GM23338 (cell line): Measurements from ENCODE around the gene AGAP1. TPM values are rescaled to one million over a fixed set of nuclear protein-coding genes. Genes with fewer than 3 reads are reported as not detected.
A peak's percentile ranks its signal among the peaks of the same experiment; 100 is the strongest.

Experiments
- ATAC-seq: fragments of 200-7000 bp; cut with Tn5 transposase; 3 replicates; pipeline ENCODE4 v1.9.1; 2020
- DNase-seq: peaks from one replicate; pipeline ENCODE4 v3.0.0-alpha.2; 2015; ENCODE audit warnings: low spot score
- H2AFZ ChIP-seq: fragments of 200-600 bp; sonication (generic); 2 replicates; pipeline ENCODE4 v1.8.0; 2016; ENCODE audit warnings: antibody characterized with exemption, mild to moderate bottlenecking, moderate library complexity
- H3F3A ChIP-seq: fragments of 200-600 bp; sonication (generic); replicated peaks from 2 replicates; pipeline ENCODE4 v1.8.0; 2017; ENCODE audit warnings: antibody characterized with exemption, mixed run types, low read depth
- H3K27ac ChIP-seq: fragments of 200-600 bp; sonication (generic); 2 replicates; pipeline ENCODE4 v1.6.1; 2016; ENCODE audit warnings: low read depth
- H3K27me3 ChIP-seq: fragments of 200-600 bp; sonication (generic); 2 replicates; pipeline ENCODE4 v1.8.0; 2016; ENCODE audit warnings: mild to moderate bottlenecking, mixed run types, moderate library complexity; ENCODE audit not compliant: insufficient read depth
- H3K36me3 ChIP-seq: fragments of 200-600 bp; sonication (generic); 2 replicates; pipeline ENCODE4 v1.8.0; 2016; ENCODE audit warnings: mild to moderate bottlenecking; ENCODE audit not compliant: insufficient read depth
- H3K4me1 ChIP-seq: fragments of 200-600 bp; sonication (generic); 2 replicates; pipeline ENCODE4 v1.8.0; 2016; ENCODE audit warnings: mild to moderate bottlenecking, moderate library complexity; ENCODE audit not compliant: insufficient read depth
- H3K4me2 ChIP-seq: fragments of 200-600 bp; sonication (generic); 2 replicates; pipeline ENCODE4 v1.7.1; 2017; ENCODE audit warnings: mixed run types
- H3K4me3 ChIP-seq: fragments of 200-600 bp; sonication (generic); 2 replicates; pipeline ENCODE4 v1.6.1; 2016; ENCODE audit warnings: mixed run types
- H3K79me2 ChIP-seq: fragments of 200-600 bp; sonication (generic); replicated peaks from 2 replicates; pipeline ENCODE4 v1.8.0; 2017; ENCODE audit warnings: mild to moderate bottlenecking; ENCODE audit not compliant: insufficient read depth
- H3K9me2 ChIP-seq: fragments of 200-600 bp; sonication (generic); 2 replicates; pipeline ENCODE4 v1.8.0; 2017; ENCODE audit not compliant: insufficient read depth
- H4K20me1 ChIP-seq: fragments of 200-600 bp; sonication (generic); replicated peaks from 2 replicates; pipeline ENCODE4 v1.8.0; 2017; ENCODE audit warnings: mild to moderate bottlenecking; ENCODE audit not compliant: insufficient read depth
- H3K27ac Mint-ChIP-seq: 2 replicates; pipeline ENCODE4 v1.8.0; 2020; ENCODE audit warnings: inconsistent platforms, mild to moderate bottlenecking, moderate library complexity, mixed read lengths
- H3K27me3 Mint-ChIP-seq: 3 replicates; pipeline ENCODE4 v1.8.0; 2022; ENCODE audit warnings: low read depth, mild to moderate bottlenecking, moderate library complexity, mixed read lengths, inconsistent platforms; ENCODE audit not compliant: insufficient read depth, poor library complexity
- H3K36me3 Mint-ChIP-seq: 3 replicates; pipeline ENCODE4 v1.8.0; 2021; ENCODE audit warnings: low read depth, mild to moderate bottlenecking, inconsistent platforms, moderate library complexity, mixed read lengths
- H3K4me1 Mint-ChIP-seq: 3 replicates; pipeline ENCODE4 v1.8.0; 2020; ENCODE audit warnings: mild to moderate bottlenecking, inconsistent platforms, mixed read lengths
- H3K4me3 Mint-ChIP-seq: 3 replicates; pipeline ENCODE4 v1.8.0; 2021; ENCODE audit warnings: moderate library complexity, mild to moderate bottlenecking, inconsistent platforms, mixed read lengths
- H3K9me3 Mint-ChIP-seq: 3 replicates; pipeline ENCODE4 v1.8.0; 2020; ENCODE audit warnings: moderate library complexity, mild to moderate bottlenecking, inconsistent platforms, mixed read lengths
- CREB1 ChIP-seq: fragments of 250-450 bp; sonication (Bioruptor Pico); IDR thresholded peaks from 2 replicates; pipeline ENCODE4 v1.5.0; 2020; ENCODE audit warnings: low read depth, mild to moderate bottlenecking, moderate library complexity
- CTCF ChIP-seq, 2 experiments: fragments of 200-600 bp in 1 of 2; sonication (generic) in 1 of 2; conservative IDR thresholded peaks; 2 replicates each; pipeline versions ENCODE4 v1.5.1 to v1.6.1; 2016 to 2017; ENCODE audit warnings: antibody characterized with exemption in 2 of 2, low read depth in 2 of 2, mild to moderate bottlenecking in 2 of 2, moderate library complexity in 1 of 2
- ETS1 ChIP-seq: IDR thresholded peaks from 2 replicates; pipeline ENCODE4 v1.6.1; 2016; ENCODE audit warnings: antibody characterized with exemption
- EZH2 ChIP-seq: fragments of 200-600 bp; sonication (generic); IDR thresholded peaks from one replicate; pipeline ENCODE4 v1.8.0; 2017; ENCODE audit warnings: antibody characterized with exemption, mild to moderate bottlenecking, low read depth; ENCODE audit not compliant: unreplicated experiment
- EZH2phosphoT487 ChIP-seq: fragments of 200-600 bp; sonication (generic); IDR thresholded peaks from one replicate; pipeline ENCODE4 v1.8.1; 2018; ENCODE audit warnings: antibody characterized with exemption; ENCODE audit not compliant: unreplicated experiment
- JUNB ChIP-seq: IDR thresholded peaks from one replicate; pipeline ENCODE4 v1.6.1; 2016; ENCODE audit warnings: antibody characterized with exemption; ENCODE audit not compliant: unreplicated experiment
- NANOG ChIP-seq: IDR thresholded peaks from 2 replicates; pipeline ENCODE4 v1.6.1; 2016; ENCODE audit warnings: antibody characterized with exemption, borderline replicate concordance
- POLR2AphosphoS5 ChIP-seq: IDR thresholded peaks from 2 replicates; pipeline ENCODE4 v1.6.1; 2016; ENCODE audit warnings: antibody characterized with exemption, low read depth
- REST ChIP-seq: IDR thresholded peaks from one replicate; pipeline ENCODE4 v1.6.1; 2018; ENCODE audit warnings: antibody characterized with exemption; ENCODE audit not compliant: unreplicated experiment
- STAT1 ChIP-seq: IDR thresholded peaks from one replicate; pipeline ENCODE4 v1.6.1; 2016; ENCODE audit warnings: antibody characterized with exemption; ENCODE audit not compliant: unreplicated experiment
- ZNF114 ChIP-seq: fragments of 250-450 bp; sonication (Bioruptor Pico); IDR thresholded peaks from 2 replicates; pipeline ENCODE4 v1.5.0; 2020; ENCODE audit warnings: mild to moderate bottlenecking, moderate library complexity
- ZNF331 ChIP-seq: fragments of 250-450 bp; sonication (Bioruptor Pico); IDR thresholded peaks from 2 replicates; pipeline ENCODE4 v1.5.0; 2020; ENCODE audit warnings: low read depth, mild to moderate bottlenecking, moderate library complexity
- polyA plus RNA-seq: library from polyadenylated mRNA; unstranded; fragments of >200 nt; fragmentation: Nextera tagmentation; extraction: Ambion mirVana; gene quantifications from 2 replicates; pipeline ENCODE4 v1.2.1, GENCODE V29; 2016
- total RNA-seq: library from RNA; depleted of rRNA; stranded (reverse); fragments of >200 nt; shearing (Covaris generic); gene quantifications from 2 replicates; pipeline ENCODE4 v1.2.3, GENCODE V29; 2014

The AGAP1 gene
- total and polyA plus RNA-seq, 2 experiments from 2014 or later, result 13.3 to 27.9 TPM

- H3K4me3 ChIP-seq, result no peak overlapping the region
- DNase-seq (peak; percentile 49), ATAC-seq (peak; percentile 12; the same call in 2 of the 3 replicates)
- peak overlapping the region; percentile 55 for H3K4me2 ChIP-seq
- 0 out of 2 replicates have a peak overlapping the region, but pooled peaks have one; percentile 49 for H3K27ac Mint-ChIP-seq
- H4K20me1 ChIP-seq, result no peaks in the 10 kb centered on the region
- H3K79me2 ChIP-seq, result 0 out of 2 replicates have a peak, but pooled peaks cover 3% of the 10 kb centered on the region
- H3K4me1 Mint-ChIP-seq, result peaks cover 63% of the 10 kb centered on the region
- peaks cover 5% of the 10 kb centered on the region for H3F3A ChIP-seq
- peaks cover 10% of the 10 kb centered on the region for H3K36me3 Mint-ChIP-seq
- no peak overlapping the region for H3K27ac ChIP-seq
- no peak overlapping the region for H3K4me3 Mint-ChIP-seq
- H3K27me3 ChIP-seq, result no peaks in the 10 kb centered on the region
- peaks cover 65% of the 10 kb centered on the region for H3K4me1 ChIP-seq
- peaks cover 20% of the 10 kb centered on the region for H3K27me3 Mint-ChIP-seq
- H2AFZ ChIP-seq, result no peak overlapping the region
- H3K9me3 Mint-ChIP-seq, result no peaks in the 10 kb centered on the region; the same call in 1 of the 3 replicates
- no peak for TF ChIP-seq ZNF114 (CRISPR knock-in tag)
- no peak for TF ChIP-seq ZNF331 (CRISPR knock-in tag)
- no peak for TF ChIP-seq NANOG
- no peak for TF ChIP-seq JUNB
- H3K9me2 ChIP-seq, result no peaks in the 10 kb centered on the region
- no peaks in the 10 kb centered on the region for H3K36me3 ChIP-seq
Observed at GRCh38 chr2:236083934-236084333, 590.1 kb downstream of the AGAP1 start.

- no peak overlapping the region for H2AFZ ChIP-seq
- no peaks in the 10 kb centered on the region for H3K9me2 ChIP-seq
- Mint-ChIP-seq H3K36me3 (peaks cover 5% of the 10 kb centered on the region), H3K27ac (peak overlapping the region; percentile 89), H3K4me3 (no peak overlapping the region), H3K27me3 (peaks cover 21% of the 10 kb centered on the region), H3K4me1 (peaks cover 75% of the 10 kb centered on the region), H3K9me3 (no peaks in the 10 kb centered on the region; the same call in 2 of the 3 replicates)
- 0 out of 2 replicates have a peak, but pooled peaks cover 3% of the 10 kb centered on the region for H3K79me2 ChIP-seq
- peak overlapping the region; percentile 80; the same call in 1 of the 2 replicates for H3K27ac ChIP-seq
- H3K4me1 ChIP-seq, result peaks cover 71% of the 10 kb centered on the region
- H4K20me1 ChIP-seq, result no peaks in the 10 kb centered on the region
- H3K36me3 ChIP-seq, result no peaks in the 10 kb centered on the region
- no peaks in the 10 kb centered on the region for H3K27me3 ChIP-seq
- ATAC-seq, result no peak
- DNase-seq, result no peak
- H3K4me3 ChIP-seq, result no peak overlapping the region
- H3K4me2 ChIP-seq, result peak overlapping the region; percentile 65
- H3F3A ChIP-seq, result peaks cover 5% of the 10 kb centered on the region
- TF ChIP-seq CREB1 (CRISPR knock-in tag) (no peak), EZH2 (no peak), STAT1 (no peak), ZNF114 (CRISPR knock-in tag) (no peak), CTCF (conservative IDR thresholded peaks at IDR 0.05; ENCODE audit: low read depth in 2 of 2) (no peak), REST (no peak), ETS1 (no peak), POLR2AphosphoS5 (no peak), ZNF331 (CRISPR knock-in tag) (no peak), NANOG (no peak), EZH2phosphoT487 (no peak), JUNB (no peak)
Observed at GRCh38 chr2:236085211-236085610, 591.4 kb downstream of the AGAP1 start.
